SK-N-SH treated with all-trans-retinoic acid at 6 μM for 48 hours (cell line): ENCODE results near the gene ARHGDIG.

Source experiments
- ATAC-seq: fragments of 200-7000 bp; cut with Tn5 transposase; 3 replicates; pipeline ENCODE4 v1.9.1; 2020; ENCODE audit warnings: mild to moderate bottlenecking, moderate library complexity
- ARNTL ChIP-seq: fragments of 450-650 bp; formaldehyde crosslinking; IDR thresholded peaks from 2 replicates; pipeline ENCODE4 v1.5.0; 2020; ENCODE audit warnings: low read depth, mild to moderate bottlenecking, moderate library complexity, borderline replicate concordance
- BACH2 ChIP-seq: fragments of 250-450 bp; sonication (Bioruptor Pico); IDR thresholded peaks from 2 replicates; pipeline ENCODE4 v1.9.0; 2021; ENCODE audit warnings: mild to moderate bottlenecking, borderline replicate concordance
- CSDC2 ChIP-seq: fragments of 250-450 bp; sonication (Bioruptor Pico); IDR thresholded peaks from 2 replicates; pipeline ENCODE4 v1.5.0; 2020; ENCODE audit warnings: mild to moderate bottlenecking, moderate library complexity
- CSRNP3 ChIP-seq: fragments of 250-450 bp; sonication (Bioruptor Pico); IDR thresholded peaks from 2 replicates; pipeline ENCODE4 v1.5.1; 2021; ENCODE audit warnings: mild to moderate bottlenecking, moderate library complexity
- ESRRG ChIP-seq: fragments of 250-450 bp; sonication (Bioruptor Pico); IDR thresholded peaks from 2 replicates; pipeline ENCODE4 v1.6.1; 2021; ENCODE audit warnings: mild to moderate bottlenecking
- GLIS3 ChIP-seq: fragments of 250-450 bp; sonication (Bioruptor Pico); IDR thresholded peaks from 2 replicates; pipeline ENCODE4 v1.5.0; 2020; ENCODE audit warnings: mild to moderate bottlenecking, moderate library complexity
- OSR1 ChIP-seq: fragments of 250-450 bp; sonication (Bioruptor Pico); IDR thresholded peaks from 2 replicates; pipeline ENCODE4 v1.8.0; 2022; ENCODE audit warnings: moderate library complexity, mild to moderate bottlenecking, inconsistent platforms
- PPARA ChIP-seq: fragments of 250-450 bp; sonication (Bioruptor Pico); IDR thresholded peaks from 2 replicates; pipeline ENCODE4 v1.5.0; 2020; ENCODE audit warnings: mild to moderate bottlenecking, borderline replicate concordance
- RARB ChIP-seq: fragments of 250-450 bp; sonication (Bioruptor Pico); IDR thresholded peaks from 2 replicates; pipeline ENCODE4 v1.8.0; 2021; ENCODE audit warnings: mild to moderate bottlenecking, moderate library complexity
- TOX ChIP-seq: fragments of 250-450 bp; sonication (Bioruptor Pico); IDR thresholded peaks from 2 replicates; pipeline ENCODE4 v1.8.0; 2021; ENCODE audit warnings: mild to moderate bottlenecking, moderate library complexity, borderline replicate concordance
- ZC3H10 ChIP-seq: fragments of 250-450 bp; sonication (Bioruptor Pico); IDR thresholded peaks from 2 replicates; pipeline ENCODE4 v1.5.1; 2021; ENCODE audit warnings: mild to moderate bottlenecking, moderate library complexity
- ZFP3 ChIP-seq: fragments of 250-450 bp; sonication (Bioruptor Pico); IDR thresholded peaks from 2 replicates; pipeline ENCODE4 v1.5.0; 2020; ENCODE audit warnings: mild to moderate bottlenecking, moderate library complexity
- ZFP30 ChIP-seq: fragments of 450-650 bp; formaldehyde crosslinking; IDR thresholded peaks from 2 replicates; pipeline ENCODE4 v1.5.0; 2022; ENCODE audit warnings: mild to moderate bottlenecking, moderate library complexity
- ZNF565 ChIP-seq: fragments of 450-650 bp; formaldehyde crosslinking; conservative IDR thresholded peaks from 2 replicates; pipeline ENCODE4 v1.5.0; 2020; ENCODE audit warnings: low read depth, mild to moderate bottlenecking, moderate library complexity
- ZNF70 ChIP-seq: fragments of 450-650 bp; formaldehyde crosslinking; IDR thresholded peaks from 2 replicates; pipeline ENCODE4 v1.5.0; 2020; ENCODE audit warnings: mild to moderate bottlenecking, moderate library complexity
- ZNF8 ChIP-seq: fragments of 450-650 bp; formaldehyde crosslinking; IDR thresholded peaks from 2 replicates; pipeline ENCODE4 v1.5.0; 2020; ENCODE audit warnings: mild to moderate bottlenecking, moderate library complexity
- TF ChIP-seq, protein P1 (sequence below): fragments of 250-450 bp; sonication (Bioruptor Pico); IDR thresholded peaks from 2 replicates; pipeline ENCODE4 v1.8.0; 2021; ENCODE audit warnings: low read depth, mild to moderate bottlenecking, moderate library complexity, borderline replicate concordance
- TF ChIP-seq, protein P2 (sequence below): fragments of 250-450 bp; sonication (Bioruptor Pico); IDR thresholded peaks from 2 replicates; pipeline ENCODE4 v1.8.0; 2020; ENCODE audit warnings: mild to moderate bottlenecking, moderate library complexity, borderline replicate concordance
- TF ChIP-seq, protein P3 (sequence below): fragments of 250-450 bp; sonication (Bioruptor Pico); IDR thresholded peaks from 2 replicates; pipeline ENCODE4 v1.5.1; 2020; ENCODE audit warnings: low read depth, mild to moderate bottlenecking, moderate library complexity

The ARHGDIG gene

DNA sequence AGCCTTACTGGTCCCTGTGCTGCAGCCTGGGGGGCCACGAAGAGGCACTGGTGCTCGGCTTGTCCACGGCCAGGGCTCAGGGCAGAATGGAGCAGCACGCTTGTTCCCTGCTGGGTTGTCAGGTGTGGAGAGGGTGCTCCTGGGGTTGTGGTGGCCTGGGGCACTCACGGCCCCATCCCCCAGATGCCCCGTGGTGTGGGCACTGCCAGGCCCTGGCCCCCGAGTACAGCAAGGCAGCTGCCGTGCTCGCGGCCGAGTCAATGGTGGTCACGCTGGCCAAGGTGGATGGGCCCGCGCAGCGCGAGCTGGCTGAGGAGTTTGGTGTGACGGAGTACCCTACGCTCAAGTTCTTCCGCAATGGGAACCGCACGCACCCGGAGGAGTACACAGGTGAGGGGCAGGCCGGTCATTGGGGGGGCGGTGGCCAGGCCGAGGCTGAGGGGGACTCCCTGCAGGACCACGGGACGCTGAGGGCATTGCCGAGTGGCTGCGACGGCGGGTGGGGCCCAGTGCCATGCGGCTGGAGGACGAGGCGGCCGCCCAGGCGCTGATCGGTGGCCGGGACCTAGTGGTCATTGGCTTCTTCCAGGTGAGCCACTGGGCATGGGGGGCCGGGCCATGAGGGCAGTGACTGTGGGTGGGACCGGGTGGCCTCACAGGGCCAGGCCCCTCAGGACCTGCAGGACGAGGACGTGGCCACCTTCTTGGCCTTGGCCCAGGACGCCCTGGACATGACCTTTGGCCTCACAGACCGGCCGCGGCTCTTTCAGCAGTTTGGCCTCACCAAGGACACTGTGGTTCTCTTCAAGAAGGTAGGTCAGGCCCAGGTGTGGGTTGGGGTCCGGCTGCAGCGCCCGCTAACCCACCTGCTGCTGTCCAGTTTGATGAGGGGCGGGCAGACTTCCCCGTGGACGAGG is 4.1 kb downstream of the ARHGDIG start (continued):
- TF ChIP-seq CSRNP3 (CRISPR knock-in tag) (no peak), TOX (CRISPR knock-in tag) (no peak), CSDC2 (CRISPR knock-in tag) (no peak), RARB (CRISPR knock-in tag) (no peak), ZFP3 (no peak), ZC3H10 (CRISPR knock-in tag) (no peak), GLIS3 (no peak)
- TF ChIP-seq, all 23 proteins: peak for 0

DNA sequence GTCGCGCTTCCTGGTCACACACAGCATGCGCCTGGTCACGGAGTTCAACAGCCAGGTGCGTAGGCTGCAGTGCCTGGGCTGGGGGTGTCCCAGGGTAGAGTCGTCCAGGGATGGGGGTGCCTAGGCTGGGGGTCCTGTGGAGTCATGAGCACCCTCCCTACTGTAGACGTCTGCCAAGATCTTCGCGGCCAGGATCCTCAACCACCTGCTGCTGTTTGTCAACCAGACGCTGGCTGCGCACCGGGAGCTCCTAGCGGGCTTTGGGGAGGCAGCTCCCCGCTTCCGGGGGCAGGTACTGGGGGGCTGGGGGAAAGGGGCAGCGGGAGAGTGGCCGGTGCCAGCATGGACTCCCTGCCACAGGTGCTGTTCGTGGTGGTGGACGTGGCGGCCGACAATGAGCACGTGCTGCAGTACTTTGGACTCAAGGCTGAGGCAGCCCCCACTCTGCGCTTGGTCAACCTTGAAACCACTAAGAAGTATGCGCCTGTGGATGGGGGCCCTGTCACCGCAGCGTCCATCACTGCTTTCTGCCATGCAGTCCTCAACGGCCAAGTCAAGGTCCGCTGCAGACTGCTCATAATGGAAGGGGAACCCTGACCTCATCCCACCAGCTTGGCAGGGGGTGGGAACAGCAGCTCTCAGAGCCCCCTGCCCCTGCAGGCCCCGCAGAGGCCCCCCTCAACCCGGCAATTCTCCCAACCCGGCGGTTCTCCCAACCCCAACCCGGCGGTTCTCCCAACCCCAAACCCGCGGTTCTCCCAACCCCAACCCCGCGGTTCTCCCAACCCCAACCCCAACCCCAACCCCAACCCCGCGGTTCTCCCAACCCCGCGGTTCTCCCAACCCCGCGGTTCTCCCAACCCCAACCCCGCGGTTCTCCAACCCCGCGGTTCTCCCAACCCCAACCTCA is 5.0 kb downstream of the ARHGDIG start:
- TF ChIP-seq PPARA (CRISPR knock-in tag) (no peak), ZFP30 (CRISPR knock-in tag) (no peak), OSR1 (no peak), ZC3H10 (CRISPR knock-in tag) (no peak), BACH2 (no peak), ARNTL (CRISPR knock-in tag) (no peak), CSDC2 (CRISPR knock-in tag) (no peak), ZFP3 (no peak), ZNF8 (CRISPR knock-in tag) (no peak), RARB (CRISPR knock-in tag) (no peak), CSRNP3 (CRISPR knock-in tag) (no peak), ZNF70 (CRISPR knock-in tag) (no peak), ESRRG (CRISPR knock-in tag) (no peak)
- TF ChIP-seq, protein P1, sequence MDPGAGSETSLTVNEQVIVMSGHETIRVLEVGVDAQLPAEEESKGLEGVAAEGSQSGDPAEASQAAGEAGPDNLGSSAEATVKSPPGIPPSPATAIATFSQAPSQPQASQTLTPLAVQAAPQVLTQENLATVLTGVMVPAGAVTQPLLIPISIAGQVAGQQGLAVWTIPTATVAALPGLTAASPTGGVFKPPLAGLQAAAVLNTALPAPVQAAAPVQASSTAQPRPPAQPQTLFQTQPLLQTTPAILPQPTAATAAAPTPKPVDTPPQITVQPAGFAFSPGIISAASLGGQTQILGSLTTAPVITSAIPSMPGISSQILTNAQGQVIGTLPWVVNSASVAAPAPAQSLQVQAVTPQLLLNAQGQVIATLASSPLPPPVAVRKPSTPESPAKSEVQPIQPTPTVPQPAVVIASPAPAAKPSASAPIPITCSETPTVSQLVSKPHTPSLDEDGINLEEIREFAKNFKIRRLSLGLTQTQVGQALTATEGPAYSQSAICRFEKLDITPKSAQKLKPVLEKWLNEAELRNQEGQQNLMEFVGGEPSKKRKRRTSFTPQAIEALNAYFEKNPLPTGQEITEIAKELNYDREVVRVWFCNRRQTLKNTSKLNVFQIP (CRISPR knock-in tag), result no peak
- TF ChIP-seq, protein P2, sequence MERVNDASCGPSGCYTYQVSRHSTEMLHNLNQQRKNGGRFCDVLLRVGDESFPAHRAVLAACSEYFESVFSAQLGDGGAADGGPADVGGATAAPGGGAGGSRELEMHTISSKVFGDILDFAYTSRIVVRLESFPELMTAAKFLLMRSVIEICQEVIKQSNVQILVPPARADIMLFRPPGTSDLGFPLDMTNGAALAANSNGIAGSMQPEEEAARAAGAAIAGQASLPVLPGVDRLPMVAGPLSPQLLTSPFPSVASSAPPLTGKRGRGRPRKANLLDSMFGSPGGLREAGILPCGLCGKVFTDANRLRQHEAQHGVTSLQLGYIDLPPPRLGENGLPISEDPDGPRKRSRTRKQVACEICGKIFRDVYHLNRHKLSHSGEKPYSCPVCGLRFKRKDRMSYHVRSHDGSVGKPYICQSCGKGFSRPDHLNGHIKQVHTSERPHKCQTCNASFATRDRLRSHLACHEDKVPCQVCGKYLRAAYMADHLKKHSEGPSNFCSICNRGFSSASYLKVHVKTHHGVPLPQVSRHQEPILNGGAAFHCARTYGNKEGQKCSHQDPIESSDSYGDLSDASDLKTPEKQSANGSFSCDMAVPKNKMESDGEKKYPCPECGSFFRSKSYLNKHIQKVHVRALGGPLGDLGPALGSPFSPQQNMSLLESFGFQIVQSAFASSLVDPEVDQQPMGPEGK (CRISPR knock-in tag), result no peak
- TF ChIP-seq, protein P3, sequence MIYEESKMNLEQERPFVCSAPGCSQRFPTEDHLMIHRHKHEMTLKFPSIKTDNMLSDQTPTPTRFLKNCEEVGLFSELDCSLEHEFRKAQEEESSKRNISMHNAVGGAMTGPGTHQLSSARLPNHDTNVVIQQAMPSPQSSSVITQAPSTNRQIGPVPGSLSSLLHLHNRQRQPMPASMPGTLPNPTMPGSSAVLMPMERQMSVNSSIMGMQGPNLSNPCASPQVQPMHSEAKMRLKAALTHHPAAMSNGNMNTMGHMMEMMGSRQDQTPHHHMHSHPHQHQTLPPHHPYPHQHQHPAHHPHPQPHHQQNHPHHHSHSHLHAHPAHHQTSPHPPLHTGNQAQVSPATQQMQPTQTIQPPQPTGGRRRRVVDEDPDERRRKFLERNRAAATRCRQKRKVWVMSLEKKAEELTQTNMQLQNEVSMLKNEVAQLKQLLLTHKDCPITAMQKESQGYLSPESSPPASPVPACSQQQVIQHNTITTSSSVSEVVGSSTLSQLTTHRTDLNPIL (CRISPR knock-in tag), result no peak
- no peak for ATAC-seq

DNA sequence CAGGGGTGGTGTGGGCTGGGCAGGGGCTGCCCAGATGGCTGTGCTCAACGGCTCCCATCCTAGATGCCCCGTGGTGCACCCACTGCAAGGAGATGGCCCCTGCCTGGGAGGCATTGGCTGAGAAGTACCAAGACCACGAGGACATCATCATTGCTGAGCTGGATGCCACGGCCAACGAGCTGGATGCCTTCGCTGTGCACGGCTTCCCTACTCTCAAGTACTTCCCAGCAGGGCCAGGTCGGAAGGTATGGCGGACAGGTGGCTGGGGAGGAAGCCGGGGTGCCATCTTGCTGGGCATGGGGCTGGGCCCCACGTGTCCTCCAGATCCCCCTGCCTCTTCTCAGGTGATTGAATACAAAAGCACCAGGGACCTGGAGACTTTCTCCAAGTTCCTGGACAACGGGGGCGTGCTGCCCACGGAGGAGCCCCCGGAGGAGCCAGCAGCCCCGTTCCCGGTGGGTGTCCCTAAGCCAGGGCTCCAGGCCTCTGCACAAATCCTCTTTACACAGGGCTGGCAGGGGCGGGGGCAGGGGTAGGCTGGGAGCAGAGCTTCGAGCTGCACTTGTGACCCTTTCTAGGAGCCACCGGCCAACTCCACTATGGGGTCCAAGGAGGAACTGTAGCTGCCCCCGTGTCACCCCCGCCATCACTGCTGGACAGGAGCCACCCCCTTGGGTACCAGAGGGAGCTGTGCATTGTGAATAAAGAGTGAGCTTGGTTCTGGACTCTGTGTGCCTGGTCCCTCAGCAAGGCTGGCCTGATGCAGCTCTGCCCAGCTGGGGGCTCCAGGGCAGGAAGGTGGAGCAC is 6.3 kb downstream of the ARHGDIG start:
- no peak for ATAC-seq
- TF ChIP-seq ESRRG (CRISPR knock-in tag) (no peak), PPARA (CRISPR knock-in tag) (no peak), BACH2 (no peak), ZNF565 (no peak), GLIS3 (no peak)
- TF ChIP-seq, protein P1 (CRISPR knock-in tag), result no peak
